ENCODE measurements around the gene GRID1. TPM values are rescaled to one million over a fixed set of nuclear protein-coding genes. Genes with fewer than 3 reads are reported as not detected.

Gene GRID1
- total RNA-seq, 1 experiment from 2014 or later = 0.37 TPM

GRCh38 chr10:86067436-86068050 lies 299.1 kb downstream of the GRID1 start:
- ChIA-PET CTCF (interaction anchor here (1.0 kb wide), 1 partner anchor 11 kb away, joined by 3 read pairs; no protein-coding TSS in a partner anchor), POLR2A (no interaction called here)
- H3K9me3 Mint-ChIP-seq = no peaks in the 10 kb centered on the region
- no peak overlapping the region for H3K4me3 Mint-ChIP-seq
- DNase-seq (ENCODE audit: low spot score) = no peak
- H3K27me3 Mint-ChIP-seq (ENCODE audit: low read depth) = no peaks in the 10 kb centered on the region
- TF ChIP-seq ZMAT4 (CRISPR knock-in tag; IDR thresholded peaks at IDR 0.05) = no peak
- TF ChIP-seq ZNF317 (CRISPR knock-in tag; IDR thresholded peaks at IDR 0.05; ENCODE audit: borderline replicate concordance, low read depth) = no peak
- no peak for TF ChIP-seq GTF2I (CRISPR knock-in tag; conservative IDR thresholded peaks at IDR 0.05)
- TF ChIP-seq, protein P1, sequence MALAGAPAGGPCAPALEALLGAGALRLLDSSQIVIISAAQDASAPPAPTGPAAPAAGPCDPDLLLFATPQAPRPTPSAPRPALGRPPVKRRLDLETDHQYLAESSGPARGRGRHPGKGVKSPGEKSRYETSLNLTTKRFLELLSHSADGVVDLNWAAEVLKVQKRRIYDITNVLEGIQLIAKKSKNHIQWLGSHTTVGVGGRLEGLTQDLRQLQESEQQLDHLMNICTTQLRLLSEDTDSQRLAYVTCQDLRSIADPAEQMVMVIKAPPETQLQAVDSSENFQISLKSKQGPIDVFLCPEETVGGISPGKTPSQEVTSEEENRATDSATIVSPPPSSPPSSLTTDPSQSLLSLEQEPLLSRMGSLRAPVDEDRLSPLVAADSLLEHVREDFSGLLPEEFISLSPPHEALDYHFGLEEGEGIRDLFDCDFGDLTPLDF (CRISPR knock-in tag; IDR thresholded peaks at IDR 0.05) = no peak
- TF ChIP-seq JAZF1 (CRISPR knock-in tag; IDR thresholded peaks at IDR 0.05) = no peak
- TF ChIP-seq NFATC4 (CRISPR knock-in tag; IDR thresholded peaks at IDR 0.05) = no peak
- TF ChIP-seq SMAD3 (CRISPR knock-in tag; IDR thresholded peaks at IDR 0.05; ENCODE audit: borderline replicate concordance) = no peak
- TF ChIP-seq ZBTB21 (CRISPR knock-in tag; IDR thresholded peaks at IDR 0.05; ENCODE audit: borderline replicate concordance) = no peak
- TF ChIP-seq TCF7 (CRISPR knock-in tag; IDR thresholded peaks at IDR 0.05; ENCODE audit: low read depth) = no peak
- TF ChIP-seq, protein P2, sequence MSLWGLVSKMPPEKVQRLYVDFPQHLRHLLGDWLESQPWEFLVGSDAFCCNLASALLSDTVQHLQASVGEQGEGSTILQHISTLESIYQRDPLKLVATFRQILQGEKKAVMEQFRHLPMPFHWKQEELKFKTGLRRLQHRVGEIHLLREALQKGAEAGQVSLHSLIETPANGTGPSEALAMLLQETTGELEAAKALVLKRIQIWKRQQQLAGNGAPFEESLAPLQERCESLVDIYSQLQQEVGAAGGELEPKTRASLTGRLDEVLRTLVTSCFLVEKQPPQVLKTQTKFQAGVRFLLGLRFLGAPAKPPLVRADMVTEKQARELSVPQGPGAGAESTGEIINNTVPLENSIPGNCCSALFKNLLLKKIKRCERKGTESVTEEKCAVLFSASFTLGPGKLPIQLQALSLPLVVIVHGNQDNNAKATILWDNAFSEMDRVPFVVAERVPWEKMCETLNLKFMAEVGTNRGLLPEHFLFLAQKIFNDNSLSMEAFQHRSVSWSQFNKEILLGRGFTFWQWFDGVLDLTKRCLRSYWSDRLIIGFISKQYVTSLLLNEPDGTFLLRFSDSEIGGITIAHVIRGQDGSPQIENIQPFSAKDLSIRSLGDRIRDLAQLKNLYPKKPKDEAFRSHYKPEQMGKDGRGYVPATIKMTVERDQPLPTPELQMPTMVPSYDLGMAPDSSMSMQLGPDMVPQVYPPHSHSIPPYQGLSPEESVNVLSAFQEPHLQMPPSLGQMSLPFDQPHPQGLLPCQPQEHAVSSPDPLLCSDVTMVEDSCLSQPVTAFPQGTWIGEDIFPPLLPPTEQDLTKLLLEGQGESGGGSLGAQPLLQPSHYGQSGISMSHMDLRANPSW (CRISPR knock-in tag; conservative IDR thresholded peaks at IDR 0.05; ENCODE audit: low read depth) = no peak
- TF ChIP-seq GRHL2 (CRISPR knock-in tag; IDR thresholded peaks at IDR 0.05; ENCODE audit: insufficient replicate concordance, severe bottlenecking) = no peak
- H3K36me3 Mint-ChIP-seq = no peaks in the 10 kb centered on the region
- no peak overlapping the region for H3K27ac Mint-ChIP-seq
- no peak for ATAC-seq
- no peaks in the 10 kb centered on the region for H3K4me1 Mint-ChIP-seq

- ATAC-seq (no peak), DNase-seq (ENCODE audit: low spot score) (no peak)
- CTCF ChIA-PET = no interaction called here
- Mint-ChIP-seq H3K27ac (no peak overlapping the region), H3K9me3 (no peaks in the 10 kb centered on the region), H3K36me3 (no peaks in the 10 kb centered on the region), H3K27me3 (ENCODE audit: low read depth) (no peaks in the 10 kb centered on the region), H3K4me1 (no peaks in the 10 kb centered on the region), H3K4me3 (no peak overlapping the region)
- POLR2A ChIA-PET = no interaction called here
- TF ChIP-seq ERG (CRISPR knock-in tag; IDR thresholded peaks at IDR 0.05) (no peak), TEAD1 (CRISPR knock-in tag; IDR thresholded peaks at IDR 0.05) (no peak), OVOL2 (CRISPR knock-in tag; IDR thresholded peaks at IDR 0.05; ENCODE audit: borderline replicate concordance) (no peak), CREM (CRISPR knock-in tag; IDR thresholded peaks at IDR 0.05) (no peak), RELA (CRISPR knock-in tag; IDR thresholded peaks at IDR 0.05; ENCODE audit: borderline replicate concordance) (no peak), JAZF1 (CRISPR knock-in tag; IDR thresholded peaks at IDR 0.05) (no peak), RORB (CRISPR knock-in tag; IDR thresholded peaks at IDR 0.05) (no peak), HMGA2 (CRISPR knock-in tag; IDR thresholded peaks at IDR 0.05) (no peak), FOXP4 (CRISPR knock-in tag; IDR thresholded peaks at IDR 0.05) (no peak), ZNF512 (CRISPR knock-in tag; IDR thresholded peaks at IDR 0.05; ENCODE audit: borderline replicate concordance) (no peak), ZNF671 (CRISPR knock-in tag; IDR thresholded peaks at IDR 0.05) (no peak), NFATC4 (CRISPR knock-in tag; IDR thresholded peaks at IDR 0.05) (no peak)
- TF ChIP-seq, protein P3, sequence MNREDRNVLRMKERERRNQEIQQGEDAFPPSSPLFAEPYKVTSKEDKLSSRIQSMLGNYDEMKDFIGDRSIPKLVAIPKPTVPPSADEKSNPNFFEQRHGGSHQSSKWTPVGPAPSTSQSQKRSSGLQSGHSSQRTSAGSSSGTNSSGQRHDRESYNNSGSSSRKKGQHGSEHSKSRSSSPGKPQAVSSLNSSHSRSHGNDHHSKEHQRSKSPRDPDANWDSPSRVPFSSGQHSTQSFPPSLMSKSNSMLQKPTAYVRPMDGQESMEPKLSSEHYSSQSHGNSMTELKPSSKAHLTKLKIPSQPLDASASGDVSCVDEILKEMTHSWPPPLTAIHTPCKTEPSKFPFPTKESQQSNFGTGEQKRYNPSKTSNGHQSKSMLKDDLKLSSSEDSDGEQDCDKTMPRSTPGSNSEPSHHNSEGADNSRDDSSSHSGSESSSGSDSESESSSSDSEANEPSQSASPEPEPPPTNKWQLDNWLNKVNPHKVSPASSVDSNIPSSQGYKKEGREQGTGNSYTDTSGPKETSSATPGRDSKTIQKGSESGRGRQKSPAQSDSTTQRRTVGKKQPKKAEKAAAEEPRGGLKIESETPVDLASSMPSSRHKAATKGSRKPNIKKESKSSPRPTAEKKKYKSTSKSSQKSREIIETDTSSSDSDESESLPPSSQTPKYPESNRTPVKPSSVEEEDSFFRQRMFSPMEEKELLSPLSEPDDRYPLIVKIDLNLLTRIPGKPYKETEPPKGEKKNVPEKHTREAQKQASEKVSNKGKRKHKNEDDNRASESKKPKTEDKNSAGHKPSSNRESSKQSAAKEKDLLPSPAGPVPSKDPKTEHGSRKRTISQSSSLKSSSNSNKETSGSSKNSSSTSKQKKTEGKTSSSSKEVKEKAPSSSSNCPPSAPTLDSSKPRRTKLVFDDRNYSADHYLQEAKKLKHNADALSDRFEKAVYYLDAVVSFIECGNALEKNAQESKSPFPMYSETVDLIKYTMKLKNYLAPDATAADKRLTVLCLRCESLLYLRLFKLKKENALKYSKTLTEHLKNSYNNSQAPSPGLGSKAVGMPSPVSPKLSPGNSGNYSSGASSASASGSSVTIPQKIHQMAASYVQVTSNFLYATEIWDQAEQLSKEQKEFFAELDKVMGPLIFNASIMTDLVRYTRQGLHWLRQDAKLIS (CRISPR knock-in tag; IDR thresholded peaks at IDR 0.05; ENCODE audit: borderline replicate concordance) = no peak
These were observed 299.9 kb downstream of the GRID1 start for GRCh38 chr10:86066696-86067095.

Data from WTC11 (cell line).